ENCODE data around the gene OR10S1. TPM values are rescaled to one million over a fixed set of nuclear protein-coding genes. Genes with fewer than 3 reads are reported as not detected.
"Not testable (repeated sequence)": the region's sequence is repeated elsewhere in the genome, so short reads cannot be mapped to it uniquely, and the experiment has no call there.

OR10S1 gene
- not detected for total RNA-seq

GRCh38 chr11:123977731-123978347, at the start of gene OR10S1:
OR10S1 (minus strand) TSS chr11:123977781; CDS start chr11:123977664, 117 bp downstream.
- Histone ChIP-seq H3K4me3 (ENCODE audit: low read length in 3 of 3) (no peak within 1 kb of the TSS), H3K9me3 (ENCODE audit: control insufficient read depth in 3 of 3, low read length in 3 of 3) (peaks cover 0 to 4% (median 0%) of the 10 kb centered on the region in 3 donors), H3K4me1 (ENCODE audit: control insufficient read depth in 3 of 3, insufficient read depth in 3 of 3, low read length in 3 of 3) (no peaks in the 10 kb centered on the region), H3K27me3 (ENCODE audit: control insufficient read depth in 3 of 3, insufficient read depth in 3 of 3, low read length in 3 of 3) (no peaks in the 10 kb centered on the region), H3K27ac (ENCODE audit: low read depth, low read length) (no peak within 1 kb of the TSS), H3K9ac (ENCODE audit: low read depth in 1 of 3, low read length in 3 of 3) (no peak within 1 kb of the TSS), H3K36me3 (ENCODE audit: control insufficient read depth in 3 of 3, insufficient read depth in 3 of 3, low read length in 3 of 3) (no peaks in the 10 kb centered on the region)

- no peak within 1 kb of the TSS for H3K9ac ChIP-seq (ENCODE audit: low read depth in 1 of 3, low read length in 3 of 3)
- no peaks in the 10 kb centered on the region for H3K9me3 ChIP-seq (ENCODE audit: control insufficient read depth in 3 of 3, low read length in 3 of 3)
- no peaks in the 10 kb centered on the region for H3K4me1 ChIP-seq (ENCODE audit: control insufficient read depth in 3 of 3, insufficient read depth in 3 of 3, low read length in 3 of 3)
- H3K27ac ChIP-seq (ENCODE audit: low read depth, low read length) = no peak within 1 kb of the TSS
- H3K27me3 ChIP-seq (ENCODE audit: control insufficient read depth in 3 of 3, insufficient read depth in 3 of 3, low read length in 3 of 3) = no peaks in the 10 kb centered on the region
- H3K36me3 ChIP-seq (ENCODE audit: control insufficient read depth in 3 of 3, insufficient read depth in 3 of 3, low read length in 3 of 3) = no peaks in the 10 kb centered on the region
- no peak within 1 kb of the TSS for H3K4me3 ChIP-seq (ENCODE audit: low read length in 3 of 3)
Measured at GRCh38 chr11:124026498-124026897, 48.9 kb upstream of the OR10S1 start, which contains the start of gene OR10G8. OR10G8 (plus strand) TSS chr11:124026798; CDS start chr11:124029623, 2,825 bp downstream.

- not testable (repeated sequence) for H3K9ac ChIP-seq (ENCODE audit: low read depth in 1 of 3, low read length in 3 of 3); H3K36me3 ChIP-seq (ENCODE audit: control insufficient read depth in 3 of 3, insufficient read depth in 3 of 3, low read length in 3 of 3); H3K9me3 ChIP-seq (ENCODE audit: control insufficient read depth in 3 of 3, low read length in 3 of 3); H3K4me3 ChIP-seq (ENCODE audit: low read length in 3 of 3); H3K27me3 ChIP-seq (ENCODE audit: control insufficient read depth in 3 of 3, insufficient read depth in 3 of 3, low read length in 3 of 3); H3K27ac ChIP-seq (ENCODE audit: low read depth, low read length); H3K4me1 ChIP-seq (ENCODE audit: control insufficient read depth in 3 of 3, insufficient read depth in 3 of 3, low read length in 3 of 3)
Measured at GRCh38 chr11:124015837-124016236, 38.3 kb upstream of the OR10S1 start.

- H3K4me3 ChIP-seq (ENCODE audit: low read length in 3 of 3) = no peak within 1 kb of the TSS
- no peaks in the 10 kb centered on the region for H3K9me3 ChIP-seq (ENCODE audit: control insufficient read depth in 3 of 3, low read length in 3 of 3)
Measured at GRCh38 chr11:124012697-124013096, 35.1 kb upstream of the OR10S1 start, which contains the start of gene OR10G4. OR10G4 (plus strand) TSS chr11:124012997; CDS start chr11:124015575, 2,578 bp downstream.

GRCh38 chr11:123995119-123995518, 17.5 kb upstream of the OR10S1 start, which contains the start of gene OR10G6:
OR10G6 (minus strand) TSS chr11:123995161; CDS start chr11:123995161, 0 bp downstream.
- Histone ChIP-seq H3K36me3 (ENCODE audit: control insufficient read depth in 3 of 3, insufficient read depth in 3 of 3, low read length in 3 of 3) (no peaks in the 10 kb centered on the region), H3K27ac (ENCODE audit: low read depth, low read length) (no peak within 1 kb of the TSS), H3K9ac (ENCODE audit: low read depth in 1 of 3, low read length in 3 of 3) (no peak within 1 kb of the TSS), H3K27me3 (ENCODE audit: control insufficient read depth in 3 of 3, insufficient read depth in 3 of 3, low read length in 3 of 3) (no peaks in the 10 kb centered on the region), H3K9me3 (ENCODE audit: control insufficient read depth in 3 of 3, low read length in 3 of 3) (no peaks in the 10 kb centered on the region), H3K4me3 (ENCODE audit: low read length in 3 of 3) (no peak within 1 kb of the TSS), H3K4me1 (ENCODE audit: control insufficient read depth in 3 of 3, insufficient read depth in 3 of 3, low read length in 3 of 3) (no peaks in the 10 kb centered on the region)

More at GRCh38 chr11:124012697-124013096, 35.1 kb upstream of the OR10S1 start, which contains the start of gene OR10G4:
- Histone ChIP-seq H3K9ac (ENCODE audit: low read depth in 1 of 3, low read length in 3 of 3) (no peak within 1 kb of the TSS), H3K36me3 (ENCODE audit: control insufficient read depth in 3 of 3, insufficient read depth in 3 of 3, low read length in 3 of 3) (no peaks in the 10 kb centered on the region), H3K27me3 (ENCODE audit: control insufficient read depth in 3 of 3, insufficient read depth in 3 of 3, low read length in 3 of 3) (peaks cover 0 to 3% (median 0%) of the 10 kb centered on the region in 3 donors), H3K4me1 (ENCODE audit: control insufficient read depth in 3 of 3, insufficient read depth in 3 of 3, low read length in 3 of 3) (no peaks in the 10 kb centered on the region), H3K27ac (ENCODE audit: low read depth, low read length) (no peak within 1 kb of the TSS)

GRCh38 chr11:123979311-123979710, 1.7 kb upstream of the OR10S1 start:
- Histone ChIP-seq H3K27ac (ENCODE audit: low read depth, low read length) (no peak overlapping the region), H3K27me3 (ENCODE audit: control insufficient read depth in 3 of 3, insufficient read depth in 3 of 3, low read length in 3 of 3) (no peaks in the 10 kb centered on the region), H3K4me3 (ENCODE audit: low read length in 3 of 3) (no peak overlapping the region), H3K9ac (ENCODE audit: low read depth in 1 of 3, low read length in 3 of 3) (no peak overlapping the region), H3K36me3 (ENCODE audit: control insufficient read depth in 3 of 3, insufficient read depth in 3 of 3, low read length in 3 of 3) (no peaks in the 10 kb centered on the region), H3K4me1 (ENCODE audit: control insufficient read depth in 3 of 3, insufficient read depth in 3 of 3, low read length in 3 of 3) (no peaks in the 10 kb centered on the region), H3K9me3 (ENCODE audit: control insufficient read depth in 3 of 3, low read length in 3 of 3) (peaks cover 0 to 4% (median 0%) of the 10 kb centered on the region in 3 donors)

GRCh38 chr11:123976770-123977560, 616 bp downstream of the OR10S1 start:
- no peaks in the 10 kb centered on the region for H3K36me3 ChIP-seq (ENCODE audit: control insufficient read depth in 3 of 3, insufficient read depth in 3 of 3, low read length in 3 of 3)
- no peak overlapping the region for H3K27ac ChIP-seq (ENCODE audit: low read depth, low read length)
- H3K27me3 ChIP-seq (ENCODE audit: control insufficient read depth in 3 of 3, insufficient read depth in 3 of 3, low read length in 3 of 3) = no peaks in the 10 kb centered on the region
- no peaks in the 10 kb centered on the region for H3K4me1 ChIP-seq (ENCODE audit: control insufficient read depth in 3 of 3, insufficient read depth in 3 of 3, low read length in 3 of 3)
- peaks cover 0 to 4% (median 0%) of the 10 kb centered on the region in 3 donors for H3K9me3 ChIP-seq (ENCODE audit: control insufficient read depth in 3 of 3, low read length in 3 of 3)
- no peak overlapping the region for H3K9ac ChIP-seq (ENCODE audit: low read depth in 1 of 3, low read length in 3 of 3)
- H3K4me3 ChIP-seq (ENCODE audit: low read length in 3 of 3) = no peak overlapping the region

- no peaks in the 10 kb centered on the region for H3K4me1 ChIP-seq (ENCODE audit: control insufficient read depth in 3 of 3, insufficient read depth in 3 of 3, low read length in 3 of 3)
- no peaks in the 10 kb centered on the region for H3K9me3 ChIP-seq (ENCODE audit: control insufficient read depth in 3 of 3, low read length in 3 of 3)
- H3K27ac ChIP-seq (ENCODE audit: low read depth, low read length) = no peak overlapping the region
- H3K27me3 ChIP-seq (ENCODE audit: control insufficient read depth in 3 of 3, insufficient read depth in 3 of 3, low read length in 3 of 3) = no peaks in the 10 kb centered on the region
- no peak overlapping the region for H3K9ac ChIP-seq (ENCODE audit: low read depth in 1 of 3, low read length in 3 of 3)
- H3K36me3 ChIP-seq (ENCODE audit: control insufficient read depth in 3 of 3, insufficient read depth in 3 of 3, low read length in 3 of 3) = no peaks in the 10 kb centered on the region
- no peak overlapping the region for H3K4me3 ChIP-seq (ENCODE audit: low read length in 3 of 3)
Measured at GRCh38 chr11:123973816-123974215, 3.8 kb downstream of the OR10S1 start.

GRCh38 chr11:123956752-123957151, 20.8 kb downstream of the OR10S1 start:
- Histone ChIP-seq H3K36me3 (ENCODE audit: control insufficient read depth in 3 of 3, insufficient read depth in 3 of 3, low read length in 3 of 3) (no peaks in the 10 kb centered on the region), H3K4me3 (ENCODE audit: low read length in 3 of 3) (no peak overlapping the region), H3K4me1 (ENCODE audit: control insufficient read depth in 3 of 3, insufficient read depth in 3 of 3, low read length in 3 of 3) (no peaks in the 10 kb centered on the region), H3K27ac (ENCODE audit: low read depth, low read length) (no peak overlapping the region), H3K27me3 (ENCODE audit: control insufficient read depth in 3 of 3, insufficient read depth in 3 of 3, low read length in 3 of 3) (no peaks in the 10 kb centered on the region), H3K9ac (ENCODE audit: low read depth in 1 of 3, low read length in 3 of 3) (no peak overlapping the region), H3K9me3 (ENCODE audit: control insufficient read depth in 3 of 3, low read length in 3 of 3) (peaks cover 0 to 3% (median 0%) of the 10 kb centered on the region in 3 donors)

- Histone ChIP-seq H3K9me3 (ENCODE audit: control insufficient read depth in 3 of 3, low read length in 3 of 3) (peaks cover 0 to 3% (median 0%) of the 10 kb centered on the region in 3 donors), H3K9ac (ENCODE audit: low read depth in 1 of 3, low read length in 3 of 3) (no peak overlapping the region), H3K36me3 (ENCODE audit: control insufficient read depth in 3 of 3, insufficient read depth in 3 of 3, low read length in 3 of 3) (no peaks in the 10 kb centered on the region)
Measured at GRCh38 chr11:123945132-123945531, 32.4 kb downstream of the OR10S1 start.

More at GRCh38 chr11:123945132-123945531, 32.4 kb downstream of the OR10S1 start:
- no peaks in the 10 kb centered on the region for H3K27me3 ChIP-seq (ENCODE audit: control insufficient read depth in 3 of 3, insufficient read depth in 3 of 3, low read length in 3 of 3)
- no peak overlapping the region for H3K27ac ChIP-seq (ENCODE audit: low read depth, low read length)
- no peaks in the 10 kb centered on the region for H3K4me1 ChIP-seq (ENCODE audit: control insufficient read depth in 3 of 3, insufficient read depth in 3 of 3, low read length in 3 of 3)
- H3K4me3 ChIP-seq (ENCODE audit: low read length in 3 of 3) = no peak overlapping the region

Measured in skeletal muscle tissue (tissue), 4 donors.